ENCODE results near the gene RAPSN. TPM values are rescaled to one million over a fixed set of nuclear protein-coding genes. Genes with fewer than 3 reads are reported as not detected.

Gene RAPSN
- total and polyA plus RNA-seq, 2 of the 8 experiments (the other 6 are each of a cell fraction or from before 2014, with no cell fraction given): 0.06 to 0.34 TPM

- TF ChIP-seq HDAC6 (IDR thresholded peaks at IDR 0.05; ENCODE audit: low read depth, low read length) (no peak), FOSL1 (IDR thresholded peaks at IDR 0.05; ENCODE audit: insufficient read depth, low read depth, low read length) (no peak), POU5F1 (IDR thresholded peaks at IDR 0.05; ENCODE audit: low read depth, low read length) (no peak), SAP30 (IDR thresholded peaks at IDR 0.05; ENCODE audit: insufficient read depth, insufficient replicate concordance, low read length) (no peak), MAFK (IDR thresholded peaks at IDR 0.05; ENCODE audit: low read depth, low read length) (no peak), SUZ12 (IDR thresholded peaks at IDR 0.05; ENCODE audit: low read length) (no peak)
Observed at GRCh38 chr11:47413351-47413750, 35.6 kb downstream of the RAPSN start (continued).
